ENCODE data around the gene LRP5. TPM values are rescaled to one million over a fixed set of nuclear protein-coding genes. Genes with fewer than 3 reads are reported as not detected.

Gene LRP5
- total and polyA plus RNA-seq, 9 of the 15 experiments (the other 6 are each of a cell fraction or from before 2014, with no cell fraction given): 0.48 to 44.2 (median 13.5) TPM

- no peak for TF ChIP-seq SIX5 (IDR thresholded peaks at IDR 0.05; ENCODE audit: borderline replicate concordance in 1 of 2, insufficient read depth in 1 of 2, low read depth in 1 of 2, low read length in 2 of 2)
- TF ChIP-seq MTF1 (CRISPR knock-in tag; IDR thresholded peaks at IDR 0.05; ENCODE audit: borderline replicate concordance): no peak
- TF ChIP-seq ZC3H11A (IDR thresholded peaks at IDR 0.05; ENCODE audit: low read depth, low read length): no peak
- TF ChIP-seq, protein P1, sequence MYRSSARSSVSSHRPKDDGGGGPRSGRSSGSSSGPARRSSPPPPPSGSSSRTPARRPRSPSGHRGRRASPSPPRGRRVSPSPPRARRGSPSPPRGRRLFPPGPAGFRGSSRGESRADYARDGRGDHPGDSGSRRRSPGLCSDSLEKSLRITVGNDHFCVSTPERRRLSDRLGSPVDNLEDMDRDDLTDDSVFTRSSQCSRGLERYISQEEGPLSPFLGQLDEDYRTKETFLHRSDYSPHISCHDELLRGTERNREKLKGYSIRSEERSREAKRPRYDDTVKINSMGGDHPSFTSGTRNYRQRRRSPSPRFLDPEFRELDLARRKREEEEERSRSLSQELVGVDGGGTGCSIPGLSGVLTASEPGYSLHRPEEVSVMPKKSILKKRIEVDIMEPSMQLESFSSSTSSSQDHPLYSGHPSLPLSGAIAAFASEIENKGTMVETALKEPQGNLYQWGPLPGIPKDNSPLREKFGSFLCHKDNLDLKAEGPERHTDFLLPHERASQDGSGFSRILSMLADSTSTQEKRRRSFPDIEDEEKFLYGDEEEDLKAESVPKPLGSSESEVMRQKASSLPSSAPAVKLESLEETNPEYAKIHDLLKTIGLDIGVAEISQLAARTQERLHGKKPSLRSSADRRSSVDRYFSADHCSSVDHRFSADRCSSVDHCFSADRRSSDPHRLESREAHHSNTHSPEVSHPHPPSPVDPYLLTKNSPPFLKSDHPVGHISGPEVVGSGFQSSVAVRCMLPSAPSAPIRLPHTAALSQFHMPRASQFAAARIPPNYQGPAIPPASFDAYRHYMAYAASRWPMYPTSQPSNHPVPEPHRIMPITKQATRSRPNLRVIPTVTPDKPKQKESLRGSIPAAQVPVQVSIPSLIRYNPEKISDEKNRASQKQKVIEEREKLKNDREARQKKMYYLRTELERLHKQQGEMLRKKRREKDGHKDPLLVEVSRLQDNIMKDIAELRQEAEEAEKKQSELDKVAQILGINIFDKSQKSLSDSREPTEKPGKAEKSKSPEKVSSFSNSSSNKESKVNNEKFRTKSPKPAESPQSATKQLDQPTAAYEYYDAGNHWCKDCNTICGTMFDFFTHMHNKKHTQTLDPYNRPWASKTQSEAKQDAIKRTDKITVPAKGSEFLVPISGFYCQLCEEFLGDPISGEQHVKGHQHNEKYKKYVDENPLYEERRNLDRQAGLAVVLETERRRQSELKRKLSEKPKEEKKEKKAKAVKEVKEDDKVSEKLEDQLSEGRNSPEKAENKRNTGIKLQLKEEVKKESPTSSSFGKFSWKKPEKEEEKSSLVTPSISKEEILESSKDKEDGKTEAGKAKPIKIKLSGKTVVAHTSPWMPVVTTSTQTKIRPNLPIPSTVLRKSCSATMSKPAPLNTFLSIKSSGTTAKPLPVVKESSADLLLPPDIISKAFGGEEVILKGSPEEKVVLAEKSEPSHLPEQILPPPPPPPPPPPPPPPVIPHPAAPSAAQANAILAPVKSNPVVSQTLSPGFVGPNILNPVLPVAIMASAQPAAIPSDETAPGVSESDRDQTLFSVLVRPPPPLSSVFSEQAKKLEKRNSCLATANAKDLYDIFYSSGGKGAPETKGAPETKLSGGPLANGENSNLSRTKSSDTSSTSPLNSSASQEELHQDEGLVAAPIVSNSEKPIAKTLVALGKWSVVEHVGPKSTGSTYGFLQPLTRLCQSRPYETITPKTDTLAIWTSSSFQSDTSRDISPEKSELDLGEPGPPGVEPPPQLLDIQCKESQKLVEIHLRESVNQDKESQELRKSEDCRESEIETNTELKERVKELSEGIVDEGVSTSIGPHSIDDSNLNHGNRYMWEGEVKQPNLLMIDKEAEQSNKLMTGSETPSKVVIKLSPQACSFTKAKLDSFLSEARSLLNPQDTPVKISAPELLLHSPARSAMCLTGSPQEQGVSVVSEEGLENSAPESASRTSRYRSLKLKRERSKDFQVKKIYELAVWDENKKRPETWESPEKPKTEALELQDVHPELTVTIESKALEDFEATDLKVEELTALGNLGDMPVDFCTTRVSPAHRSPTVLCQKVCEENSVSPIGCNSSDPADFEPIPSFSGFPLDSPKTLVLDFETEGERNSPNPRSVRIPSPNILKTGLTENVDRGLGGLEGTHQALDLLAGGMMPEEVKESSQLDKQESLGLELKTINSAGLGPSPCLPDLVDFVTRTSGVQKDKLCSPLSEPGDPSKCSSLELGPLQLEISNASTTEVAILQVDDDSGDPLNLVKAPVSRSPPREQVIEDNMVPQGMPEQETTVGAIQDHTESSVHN (IDR thresholded peaks at IDR 0.05; ENCODE audit: borderline replicate concordance in 1 of 2, low read depth in 1 of 2): no peak
- TF ChIP-seq FOXK2 (conservative IDR thresholded peaks at IDR 0.05 in 1 of 2, IDR thresholded peaks at IDR 0.05 in 1 of 2; ENCODE audit: low read depth in 2 of 2): no peak
- no peak for TF ChIP-seq MTA2 (IDR thresholded peaks at IDR 0.05; ENCODE audit: low read depth)
- TF ChIP-seq ZBTB11 (CRISPR knock-in tag; IDR thresholded peaks at IDR 0.05): no peak
- no peak for TF ChIP-seq XRCC5 (IDR thresholded peaks at IDR 0.05; ENCODE audit: low read depth, low read length)
- no peak for TF ChIP-seq ILK (tag; IDR thresholded peaks at IDR 0.05; ENCODE audit: borderline replicate concordance, low read depth)
- no peak for TF ChIP-seq GTF2F1 (IDR thresholded peaks at IDR 0.05; ENCODE audit: low read depth, low read length)
- TF ChIP-seq MBD2 (IDR thresholded peaks at IDR 0.05; ENCODE audit: borderline replicate concordance, low read depth): no peak
- TF ChIP-seq MAFK (IDR thresholded peaks at IDR 0.05; ENCODE audit: low read length): no peak
- no peak for TF ChIP-seq POLR3G (IDR thresholded peaks at IDR 0.05; ENCODE audit: extremely low read depth, insufficient read length, insufficient replicate concordance)
- TF ChIP-seq CBFA2T2 (conservative IDR thresholded peaks at IDR 0.05): peak; percentile 37
- no peak for TF ChIP-seq ZNF12 (CRISPR knock-in tag; IDR thresholded peaks at IDR 0.05)
- TF ChIP-seq TCF3 (CRISPR knock-in tag; IDR thresholded peaks at IDR 0.05): 0 out of 2 replicates have a peak, but pooled peaks have one; percentile 41
- TF ChIP-seq NFIX (CRISPR knock-in tag; IDR thresholded peaks at IDR 0.05; ENCODE audit: low read depth): no peak
These were observed 25.0 kb upstream of the LRP5 start (continued) for GRCh38 chr11:68287419-68287818.

Data from K562 (cell line).